DOHH2 (cell line): ENCODE measurements around the gene DOCK6.

ENCODE experiments used
- H3F3A ChIP-seq: fragments of 200-600 bp; sonication (generic), shearing (Covaris generic); 2 replicates; pipeline ENCODE4 v1.6.0; 2016; ENCODE audit warnings: antibody characterized with exemption, mild to moderate bottlenecking; ENCODE audit not compliant: control insufficient read depth, insufficient read depth
- H3K27ac ChIP-seq: fragments of 200-600 bp; sonication (generic); 2 replicates; pipeline ENCODE4 v1.5.1; 2014; ENCODE audit warnings: low read depth, mild to moderate bottlenecking, low read length, moderate library complexity
- H3K27me3 ChIP-seq: fragments of 200-600 bp; sonication (generic); 2 replicates; pipeline ENCODE4 v1.6.1; 2014; ENCODE audit warnings: mild to moderate bottlenecking, low read length, mixed read lengths; ENCODE audit not compliant: control insufficient read depth
- H3K36me3 ChIP-seq: fragments of 200-600 bp; sonication (generic); 2 replicates; pipeline ENCODE4 v1.6.1; 2014; ENCODE audit warnings: mild to moderate bottlenecking, low read length, moderate library complexity, mixed read lengths; ENCODE audit not compliant: control insufficient read depth
- H3K4me1 ChIP-seq: fragments of 200-600 bp; sonication (generic); 2 replicates; pipeline ENCODE4 v1.6.1; 2014; ENCODE audit warnings: mild to moderate bottlenecking, low read length, mixed read lengths; ENCODE audit not compliant: control insufficient read depth
- H3K4me2 ChIP-seq: fragments of 200-600 bp; sonication (generic); 2 replicates; pipeline ENCODE4 v1.6.0; 2014; ENCODE audit warnings: mild to moderate bottlenecking, low read length, moderate library complexity
- H3K4me3 ChIP-seq: fragments of 200-600 bp; sonication (generic); 2 replicates; pipeline ENCODE4 v1.5.1; 2014; ENCODE audit warnings: mild to moderate bottlenecking, low read length, mixed read lengths
- H3K79me2 ChIP-seq: fragments of 200-600 bp; sonication (generic); 2 replicates; pipeline ENCODE4 v1.6.1; 2014; ENCODE audit warnings: mild to moderate bottlenecking, low read length, mixed read lengths; ENCODE audit not compliant: control insufficient read depth
- H3K9me2 ChIP-seq: fragments of 200-600 bp; sonication (generic); replicated peaks from 2 replicates; pipeline ENCODE4 v1.6.1; 2014; ENCODE audit warnings: mild to moderate bottlenecking, low read length, mixed read lengths; ENCODE audit not compliant: control insufficient read depth
- H3K9me3 ChIP-seq: fragments of 200-600 bp; sonication (generic); 2 replicates; pipeline ENCODE4 v1.6.1; 2014; ENCODE audit warnings: antibody characterized with exemption, low read length, mixed read lengths; ENCODE audit not compliant: control insufficient read depth, insufficient read depth
- H4K20me1 ChIP-seq: fragments of 200-600 bp; sonication (generic); 2 replicates; pipeline ENCODE4 v1.6.0; 2014; ENCODE audit warnings: low read depth, mild to moderate bottlenecking, antibody characterized with exemption, low read length, moderate library complexity; ENCODE audit not compliant: control insufficient read depth, insufficient read depth
- CTCF ChIP-seq: fragments of 200-600 bp; sonication (generic); IDR thresholded peaks from one replicate; pipeline ENCODE4 v1.5.1; 2014; ENCODE audit warnings: antibody characterized with exemption, mild to moderate bottlenecking, low read depth, low read length; ENCODE audit not compliant: poor library complexity, severe bottlenecking
- EZH2phosphoT487 ChIP-seq: fragments of 200-600 bp; sonication (generic); IDR thresholded peaks from 2 replicates; pipeline ENCODE4 v1.6.1; 2017; ENCODE audit warnings: borderline replicate concordance, mild to moderate bottlenecking, antibody characterized with exemption, low read length, moderate library complexity, mixed read lengths

Gene DOCK6

DNA sequence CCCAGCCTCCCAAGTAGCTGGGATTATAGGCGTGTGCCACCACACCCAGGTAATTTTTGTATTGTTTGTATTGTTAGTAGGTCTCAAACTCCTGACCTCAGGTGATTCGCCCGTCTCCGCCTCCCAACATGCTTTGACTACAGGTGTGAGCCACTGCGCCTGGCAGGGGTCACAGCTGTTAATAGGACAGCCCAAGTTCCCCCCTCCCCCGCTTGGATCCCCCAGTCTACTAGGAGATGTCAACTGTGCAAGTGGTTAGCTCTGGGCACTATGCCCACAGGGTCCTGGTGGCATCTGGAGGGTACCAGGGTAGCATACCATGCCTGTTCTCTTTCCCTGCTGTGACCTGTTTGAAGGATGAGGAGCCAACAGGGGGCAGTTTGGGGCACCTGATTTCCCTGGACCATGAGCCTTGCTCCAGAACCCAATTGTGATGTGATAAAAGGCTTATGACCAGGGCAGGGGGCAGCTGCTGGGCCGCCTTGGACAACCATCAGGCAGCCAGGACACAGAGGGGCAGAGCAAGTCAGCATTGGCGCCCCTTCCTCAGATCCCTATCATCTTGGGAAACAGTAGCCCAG lies 33.4 kb upstream of the DOCK6 start, which contains the start of gene TSPAN16:
Gene TSPAN16, plus strand, starts transcription at position 496 of the 581 bp plus-strand sequence. CDS start 138 bp downstream, outside the sequence.
- Histone ChIP-seq H3K36me3 (no peaks in the 10 kb centered on the region), H3K79me2 (no peaks in the 10 kb centered on the region), H3K4me3 (no peak within 1 kb of the TSS), H3K27ac (no peak within 1 kb of the TSS), H3K4me1 (peaks cover 8% of the 10 kb centered on the region), H3K9me3 (no peaks in the 10 kb centered on the region), H3K27me3 (no peaks in the 10 kb centered on the region), H3F3A (no peaks in the 10 kb centered on the region), H3K9me2 (no peaks in the 10 kb centered on the region), H3K4me2 (no peak within 1 kb of the TSS), H4K20me1 (no peaks in the 10 kb centered on the region)
- TF ChIP-seq EZH2phosphoT487 (no peak), CTCF (no peak)

- Histone ChIP-seq H4K20me1 (no peaks in the 10 kb centered on the region), H3K4me1 (peaks cover 10% of the 10 kb centered on the region), H3F3A (no peaks in the 10 kb centered on the region), H3K4me3 (no peak overlapping the region), H3K27ac (no peak overlapping the region), H3K79me2 (no peaks in the 10 kb centered on the region), H3K36me3 (no peaks in the 10 kb centered on the region), H3K4me2 (no peak overlapping the region), H3K27me3 (no peaks in the 10 kb centered on the region), H3K9me2 (no peaks in the 10 kb centered on the region), H3K9me3 (no peaks in the 10 kb centered on the region)
- no peak for TF ChIP-seq EZH2phosphoT487
Measured at GRCh38 chr19:11295180-11295579, 32.9 kb upstream of the DOCK6 start.

DNA sequence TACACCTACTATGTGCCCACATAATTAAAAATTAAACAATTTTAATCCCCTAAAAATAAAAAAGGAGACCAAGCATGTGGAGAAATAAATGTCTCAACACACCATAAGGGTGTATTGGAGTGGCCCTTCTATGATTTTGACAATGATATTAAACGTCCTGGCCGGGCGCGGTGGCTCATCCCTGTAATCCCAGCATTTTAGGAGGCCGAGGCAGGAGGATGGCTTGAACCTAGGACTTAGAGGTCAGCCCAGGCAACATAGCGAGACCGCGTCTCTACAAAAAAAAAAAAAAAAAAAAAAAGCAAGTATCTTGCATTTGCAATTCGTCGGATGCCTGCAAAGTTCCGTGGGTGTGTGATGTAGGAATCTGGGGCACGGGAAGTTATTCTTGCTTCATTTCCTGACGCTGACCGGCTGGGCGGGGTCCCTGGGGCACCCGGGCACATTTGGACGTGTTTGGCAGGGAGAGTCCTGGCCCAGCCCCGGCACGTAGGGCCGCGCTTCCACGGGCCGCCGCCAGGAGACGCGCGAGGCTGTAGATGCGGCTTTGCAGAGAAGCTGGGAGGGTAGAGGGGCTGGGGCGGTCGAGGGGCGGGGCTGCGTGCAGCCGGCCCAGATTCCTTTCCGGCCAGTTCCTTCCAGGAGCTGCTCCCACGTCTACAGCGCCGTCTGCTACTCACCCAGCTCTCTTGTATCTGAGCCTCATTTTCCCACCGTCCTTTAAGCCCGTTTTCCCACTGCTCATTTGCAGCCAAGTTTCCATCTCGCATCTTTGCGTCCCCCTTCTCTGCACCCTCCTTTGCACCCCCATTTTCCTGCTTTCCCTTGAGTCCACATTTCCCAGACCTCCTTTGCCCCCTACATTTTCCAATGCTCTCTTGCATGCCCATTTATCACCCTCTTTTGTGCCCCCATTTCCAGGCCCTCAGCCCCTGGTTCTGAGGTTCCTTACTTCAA lies 31.4 kb upstream of the DOCK6 start:
- Histone ChIP-seq H4K20me1 (no peaks in the 10 kb centered on the region), H3K79me2 (no peaks in the 10 kb centered on the region), H3K36me3 (no peaks in the 10 kb centered on the region), H3F3A (no peaks in the 10 kb centered on the region), H3K9me2 (no peaks in the 10 kb centered on the region), H3K9me3 (no peaks in the 10 kb centered on the region), H3K4me2 (peak overlapping the region; percentile 61), H3K4me1 (peaks cover 11% of the 10 kb centered on the region), H3K4me3 (peak overlapping the region; percentile 30), H3K27ac (no peak overlapping the region), H3K27me3 (no peaks in the 10 kb centered on the region)
- TF ChIP-seq CTCF = peak; percentile 99
- TF ChIP-seq EZH2phosphoT487 = no peak

- TF ChIP-seq CTCF (no peak), EZH2phosphoT487 (no peak)
- no peak overlapping the region for H3K4me2 ChIP-seq
- no peaks in the 10 kb centered on the region for H4K20me1 ChIP-seq
- no peaks in the 10 kb centered on the region for H3F3A ChIP-seq
- no peaks in the 10 kb centered on the region for H3K27me3 ChIP-seq
- no peak overlapping the region for H3K27ac ChIP-seq
- no peaks in the 10 kb centered on the region for H3K9me3 ChIP-seq
- no peak overlapping the region for H3K4me3 ChIP-seq
- H3K36me3 ChIP-seq = no peaks in the 10 kb centered on the region
- H3K9me2 ChIP-seq = no peaks in the 10 kb centered on the region
- no peaks in the 10 kb centered on the region for H3K79me2 ChIP-seq
- peaks cover 11% of the 10 kb centered on the region for H3K4me1 ChIP-seq
Measured at GRCh38 chr19:11291991-11292390, 29.7 kb upstream of the DOCK6 start.
